HL-60 (cell line): ENCODE results near the gene CAPN13.

Experiments
- DNase-seq, 2 experiments: peaks; one replicate each; pipeline ENCODE4 v3.0.0-alpha.2; 2010 to 2020; ENCODE audit warnings: low read depth in 1 of 2, low spot score in 1 of 2
- H3K27ac ChIP-seq: fragments of 250-450 bp; sonication (Bioruptor Pico); replicated peaks from 2 replicates; pipeline ENCODE4 v1.5.1; 2020; ENCODE audit warnings: mild to moderate bottlenecking, moderate library complexity
- H3K27me3 ChIP-seq: fragments of 250-450 bp; sonication (Bioruptor Pico); 2 replicates; pipeline ENCODE4 v1.5.1; 2021; ENCODE audit warnings: mild to moderate bottlenecking, moderate library complexity; ENCODE audit not compliant: insufficient read depth, poor library complexity, severe bottlenecking
- H3K4me3 ChIP-seq: replicated peaks from 2 replicates; pipeline ENCODE4 v1.5.1; 2011; ENCODE audit warnings: mild to moderate bottlenecking, control low read depth, low read length; ENCODE audit not compliant: insufficient read depth
- CTCF ChIP-seq: IDR thresholded peaks from one replicate; pipeline ENCODE4 v1.5.1; 2011; ENCODE audit warnings: low read length, control low read depth, inconsistent platforms; ENCODE audit not compliant: insufficient read depth
- GABPA ChIP-seq: IDR thresholded peaks from 2 replicates; pipeline ENCODE4 v1.6.1; 2012; ENCODE audit warnings: low read depth
- POLR2AphosphoS5 ChIP-seq: IDR thresholded peaks from 2 replicates; pipeline ENCODE4 v1.6.1; 2012; ENCODE audit warnings: low read depth
- SPI1 ChIP-seq: IDR thresholded peaks from 2 replicates; pipeline ENCODE4 v1.6.1; 2012; ENCODE audit warnings: low read depth, mild to moderate bottlenecking, borderline replicate concordance
- TF ChIP-seq, protein P1 (sequence below): IDR thresholded peaks from 2 replicates; pipeline ENCODE4 v1.6.1; 2012; ENCODE audit warnings: low read depth; ENCODE audit not compliant: insufficient replicate concordance

CAPN13 gene

GRCh38 chr2:30691948-30692828 is 115.1 kb downstream of the CAPN13 start:
- no peak overlapping the region for H3K4me3 ChIP-seq
- H3K27ac ChIP-seq, result no peak overlapping the region
- no peak for DNase-seq
- no peak for TF ChIP-seq POLR2AphosphoS5
- TF ChIP-seq CTCF, result no peak
- TF ChIP-seq, protein P1, sequence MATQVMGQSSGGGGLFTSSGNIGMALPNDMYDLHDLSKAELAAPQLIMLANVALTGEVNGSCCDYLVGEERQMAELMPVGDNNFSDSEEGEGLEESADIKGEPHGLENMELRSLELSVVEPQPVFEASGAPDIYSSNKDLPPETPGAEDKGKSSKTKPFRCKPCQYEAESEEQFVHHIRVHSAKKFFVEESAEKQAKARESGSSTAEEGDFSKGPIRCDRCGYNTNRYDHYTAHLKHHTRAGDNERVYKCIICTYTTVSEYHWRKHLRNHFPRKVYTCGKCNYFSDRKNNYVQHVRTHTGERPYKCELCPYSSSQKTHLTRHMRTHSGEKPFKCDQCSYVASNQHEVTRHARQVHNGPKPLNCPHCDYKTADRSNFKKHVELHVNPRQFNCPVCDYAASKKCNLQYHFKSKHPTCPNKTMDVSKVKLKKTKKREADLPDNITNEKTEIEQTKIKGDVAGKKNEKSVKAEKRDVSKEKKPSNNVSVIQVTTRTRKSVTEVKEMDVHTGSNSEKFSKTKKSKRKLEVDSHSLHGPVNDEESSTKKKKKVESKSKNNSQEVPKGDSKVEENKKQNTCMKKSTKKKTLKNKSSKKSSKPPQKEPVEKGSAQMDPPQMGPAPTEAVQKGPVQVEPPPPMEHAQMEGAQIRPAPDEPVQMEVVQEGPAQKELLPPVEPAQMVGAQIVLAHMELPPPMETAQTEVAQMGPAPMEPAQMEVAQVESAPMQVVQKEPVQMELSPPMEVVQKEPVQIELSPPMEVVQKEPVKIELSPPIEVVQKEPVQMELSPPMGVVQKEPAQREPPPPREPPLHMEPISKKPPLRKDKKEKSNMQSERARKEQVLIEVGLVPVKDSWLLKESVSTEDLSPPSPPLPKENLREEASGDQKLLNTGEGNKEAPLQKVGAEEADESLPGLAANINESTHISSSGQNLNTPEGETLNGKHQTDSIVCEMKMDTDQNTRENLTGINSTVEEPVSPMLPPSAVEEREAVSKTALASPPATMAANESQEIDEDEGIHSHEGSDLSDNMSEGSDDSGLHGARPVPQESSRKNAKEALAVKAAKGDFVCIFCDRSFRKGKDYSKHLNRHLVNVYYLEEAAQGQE, result no peak
- no peak for TF ChIP-seq SPI1
- no peak for TF ChIP-seq GABPA
- H3K27me3 ChIP-seq, result no peaks in the 10 kb centered on the region

GRCh38 chr2:30691091-30691947 is 115.9 kb downstream of the CAPN13 start:
- H3K27me3 ChIP-seq, result no peaks in the 10 kb centered on the region
- TF ChIP-seq GABPA, result no peak
- TF ChIP-seq POLR2AphosphoS5, result no peak
- TF ChIP-seq, protein P1, result no peak
- TF ChIP-seq CTCF, result no peak
- TF ChIP-seq SPI1, result no peak
- no peak for DNase-seq
- no peak overlapping the region for H3K27ac ChIP-seq
- H3K4me3 ChIP-seq, result no peak overlapping the region

- Histone ChIP-seq H3K27ac (no peak overlapping the region), H3K27me3 (no peaks in the 10 kb centered on the region), H3K4me3 (no peak overlapping the region)
- no peak for TF ChIP-seq CTCF
- TF ChIP-seq, protein P1, result no peak
- no peak for TF ChIP-seq POLR2AphosphoS5
- TF ChIP-seq GABPA, result no peak
- no peak for TF ChIP-seq SPI1
- no peak for DNase-seq
Observed at GRCh38 chr2:30690126-30690561, 117.1 kb downstream of the CAPN13 start.
